ENCODE data around the gene FXYD3. TPM values are rescaled to one million over a fixed set of nuclear protein-coding genes. Genes with fewer than 3 reads are reported as not detected.

The FXYD3 gene
- total RNA-seq, 1 donor from 2014 or later, result 2.8 TPM

GRCh38 chr19:35156673-35157014, 41.0 kb downstream of the FXYD3 start:
- Mint-ChIP-seq H3K9me3 (no peaks in the 10 kb centered on the region), H3K27ac (ENCODE audit: unreplicated experiment) (no peak overlapping the region), H3K27me3 (ENCODE audit: low read depth) (peaks cover 72% of the 10 kb centered on the region), H3K36me3 (ENCODE audit: low read depth) (no peaks in the 10 kb centered on the region), H3K4me3 (no peak overlapping the region), H3K4me1 (peaks cover 29% of the 10 kb centered on the region)
- no peak for TF ChIP-seq CTCF (conservative IDR thresholded peaks at IDR 0.05)
- DNase-seq (ENCODE audit: low read depth, low spot score), result no peak

GRCh38 chr19:35157431-35157830, 41.8 kb downstream of the FXYD3 start:
- Mint-ChIP-seq H3K27ac (ENCODE audit: unreplicated experiment) (no peak overlapping the region), H3K4me1 (peaks cover 25% of the 10 kb centered on the region), H3K9me3 (peaks cover 4% of the 10 kb centered on the region), H3K4me3 (peak overlapping the region; percentile 58), H3K27me3 (ENCODE audit: low read depth) (peaks cover 67% of the 10 kb centered on the region), H3K36me3 (ENCODE audit: low read depth) (peaks cover 5% of the 10 kb centered on the region)
- DNase-seq (ENCODE audit: low read depth, low spot score), result no peak
- no peak for TF ChIP-seq CTCF (conservative IDR thresholded peaks at IDR 0.05)

- Mint-ChIP-seq H3K4me3 (no peak overlapping the region), H3K27me3 (ENCODE audit: low read depth) (peaks cover 46% of the 10 kb centered on the region), H3K9me3 (peaks cover 7% of the 10 kb centered on the region), H3K27ac (ENCODE audit: unreplicated experiment) (no peak overlapping the region), H3K36me3 (ENCODE audit: low read depth) (peaks cover 13% of the 10 kb centered on the region), H3K4me1 (peaks cover 11% of the 10 kb centered on the region)
- DNase-seq (ENCODE audit: low read depth, low spot score), result no peak
- TF ChIP-seq CTCF (conservative IDR thresholded peaks at IDR 0.05), result no peak
These were observed 44.0 kb downstream of the FXYD3 start for GRCh38 chr19:35159606-35160005.

GRCh38 chr19:35160629-35161433, 45.2 kb downstream of the FXYD3 start:
- Mint-ChIP-seq H3K27ac (ENCODE audit: unreplicated experiment) (no peak overlapping the region), H3K4me3 (no peak overlapping the region), H3K4me1 (peaks cover 4% of the 10 kb centered on the region), H3K9me3 (peaks cover 10% of the 10 kb centered on the region), H3K36me3 (ENCODE audit: low read depth) (peaks cover 18% of the 10 kb centered on the region), H3K27me3 (ENCODE audit: low read depth) (peaks cover 34% of the 10 kb centered on the region)
- TF ChIP-seq CTCF (conservative IDR thresholded peaks at IDR 0.05), result no peak
- no peak for DNase-seq (ENCODE audit: low read depth, low spot score)

- peaks cover 4% of the 10 kb centered on the region for H3K4me1 Mint-ChIP-seq
- H3K9me3 Mint-ChIP-seq, result peaks cover 10% of the 10 kb centered on the region
- no peak for TF ChIP-seq CTCF (conservative IDR thresholded peaks at IDR 0.05)
- peaks cover 22% of the 10 kb centered on the region for H3K36me3 Mint-ChIP-seq (ENCODE audit: low read depth)
- no peak overlapping the region for H3K4me3 Mint-ChIP-seq
- no peak for DNase-seq (ENCODE audit: low read depth, low spot score)
- H3K27me3 Mint-ChIP-seq (ENCODE audit: low read depth), result peaks cover 28% of the 10 kb centered on the region
- no peak overlapping the region for H3K27ac Mint-ChIP-seq (ENCODE audit: unreplicated experiment)
These were observed 45.8 kb downstream of the FXYD3 start for GRCh38 chr19:35161434-35161743.
